ENCODE results near the gene MAMDC2.

Gene MAMDC2

GRCh38 chr9:70145981-70146380 is 102.3 kb downstream of the MAMDC2 start:
- TF ChIP-seq POLR2A (IDR thresholded peaks at IDR 0.05; ENCODE audit: low read depth, low read length) (no peak), POLR2AphosphoS5 (IDR thresholded peaks at IDR 0.05; ENCODE audit: low read depth, low read length) (no peak), TAF1 (IDR thresholded peaks at IDR 0.05; ENCODE audit: borderline replicate concordance, low read depth, low read length) (no peak)
- DNase-seq (ENCODE audit: insufficient read length) (no peak), FAIRE-seq (no peak)

- FAIRE-seq (no peak), DNase-seq (ENCODE audit: insufficient read length) (no peak)
- no peak for TF ChIP-seq POLR2A (IDR thresholded peaks at IDR 0.05; ENCODE audit: low read depth, low read length)
- no peak for TF ChIP-seq POLR2AphosphoS5 (IDR thresholded peaks at IDR 0.05; ENCODE audit: low read depth, low read length)
- no peak for TF ChIP-seq TAF1 (IDR thresholded peaks at IDR 0.05; ENCODE audit: borderline replicate concordance, low read depth, low read length)
These were observed 103.5 kb downstream of the MAMDC2 start for GRCh38 chr9:70147196-70147595.

GRCh38 chr9:70147651-70148050 is 104.0 kb downstream of the MAMDC2 start:
- no peak for FAIRE-seq
- TF ChIP-seq TAF1 (IDR thresholded peaks at IDR 0.05; ENCODE audit: borderline replicate concordance, low read depth, low read length) (no peak), POLR2AphosphoS5 (IDR thresholded peaks at IDR 0.05; ENCODE audit: low read depth, low read length) (no peak), POLR2A (IDR thresholded peaks at IDR 0.05; ENCODE audit: low read depth, low read length) (no peak)
- no peak for DNase-seq (ENCODE audit: insufficient read length)

- FAIRE-seq, result no peak
These were observed 108.7 kb downstream of the MAMDC2 start for GRCh38 chr9:70152350-70152749.

GRCh38 chr9:70156729-70157128 is 113.1 kb downstream of the MAMDC2 start:
- FAIRE-seq (no peak), DNase-seq (ENCODE audit: insufficient read length) (no peak)
- TF ChIP-seq TAF1 (IDR thresholded peaks at IDR 0.05; ENCODE audit: borderline replicate concordance, low read depth, low read length) (no peak), POLR2AphosphoS5 (IDR thresholded peaks at IDR 0.05; ENCODE audit: low read depth, low read length) (no peak), POLR2A (IDR thresholded peaks at IDR 0.05; ENCODE audit: low read depth, low read length) (no peak)

More at GRCh38 chr9:70152350-70152749, 108.7 kb downstream of the MAMDC2 start:
- no peak for DNase-seq (ENCODE audit: insufficient read length)
- no peak for TF ChIP-seq POLR2AphosphoS5 (IDR thresholded peaks at IDR 0.05; ENCODE audit: low read depth, low read length)
- TF ChIP-seq TAF1 (IDR thresholded peaks at IDR 0.05; ENCODE audit: borderline replicate concordance, low read depth, low read length), result no peak
- no peak for TF ChIP-seq POLR2A (IDR thresholded peaks at IDR 0.05; ENCODE audit: low read depth, low read length)

- TF ChIP-seq POLR2AphosphoS5 (IDR thresholded peaks at IDR 0.05; ENCODE audit: low read depth, low read length) (no peak), POLR2A (IDR thresholded peaks at IDR 0.05; ENCODE audit: low read depth, low read length) (no peak), TAF1 (IDR thresholded peaks at IDR 0.05; ENCODE audit: borderline replicate concordance, low read depth, low read length) (no peak)
- DNase-seq (ENCODE audit: insufficient read length) (no peak), FAIRE-seq (no peak)
These were observed 116.0 kb downstream of the MAMDC2 start for GRCh38 chr9:70159630-70160029.

GRCh38 chr9:70160686-70161600 is 117.3 kb downstream of the MAMDC2 start:
- TF ChIP-seq POLR2AphosphoS5 (IDR thresholded peaks at IDR 0.05; ENCODE audit: low read depth, low read length) (no peak), TAF1 (IDR thresholded peaks at IDR 0.05; ENCODE audit: borderline replicate concordance, low read depth, low read length) (no peak)
- FAIRE-seq (no peak), DNase-seq (ENCODE audit: insufficient read length) (no peak)

GRCh38 chr9:70165006-70165602 is 121.5 kb downstream of the MAMDC2 start:
- FAIRE-seq, result no peak
- TF ChIP-seq TAF1 (IDR thresholded peaks at IDR 0.05; ENCODE audit: borderline replicate concordance, low read depth, low read length), result no peak
- no peak for DNase-seq (ENCODE audit: insufficient read length)

- no peak for FAIRE-seq
These were observed 124.9 kb downstream of the MAMDC2 start for GRCh38 chr9:70168521-70168920.

GRCh38 chr9:70169222-70169621 is 125.6 kb downstream of the MAMDC2 start:
- no peak for FAIRE-seq
- TF ChIP-seq POLR2AphosphoS5 (IDR thresholded peaks at IDR 0.05; ENCODE audit: low read depth, low read length) (no peak), POLR2A (IDR thresholded peaks at IDR 0.05; ENCODE audit: low read depth, low read length) (no peak), TAF1 (IDR thresholded peaks at IDR 0.05; ENCODE audit: borderline replicate concordance, low read depth, low read length) (no peak)
- no peak for DNase-seq (ENCODE audit: insufficient read length)

More at GRCh38 chr9:70168521-70168920, 124.9 kb downstream of the MAMDC2 start:
- no peak for TF ChIP-seq POLR2A (IDR thresholded peaks at IDR 0.05; ENCODE audit: low read depth, low read length)
- no peak for TF ChIP-seq TAF1 (IDR thresholded peaks at IDR 0.05; ENCODE audit: borderline replicate concordance, low read depth, low read length)
- no peak for TF ChIP-seq POLR2AphosphoS5 (IDR thresholded peaks at IDR 0.05; ENCODE audit: low read depth, low read length)
- no peak for DNase-seq (ENCODE audit: insufficient read length)

GRCh38 chr9:70170151-70170790 is 126.6 kb downstream of the MAMDC2 start:
- FAIRE-seq (no peak), DNase-seq (ENCODE audit: insufficient read length) (no peak)
- TF ChIP-seq POLR2AphosphoS5 (IDR thresholded peaks at IDR 0.05; ENCODE audit: low read depth, low read length) (no peak), TAF1 (IDR thresholded peaks at IDR 0.05; ENCODE audit: borderline replicate concordance, low read depth, low read length) (no peak), POLR2A (IDR thresholded peaks at IDR 0.05; ENCODE audit: low read depth, low read length) (no peak)

Data from GM12892 (cell line).